Astrocyte of the cerebellum (primary cell): ENCODE measurements around the gene BRF1.
"Not testable (repeated sequence)": the region's sequence is repeated elsewhere in the genome, so short reads cannot be mapped to it uniquely, and the experiment has no call there.

Experiments
- DNase-seq: peaks from one replicate; pipeline ENCODE4 v3.0.0-alpha.2; 2011; ENCODE audit warnings: low read depth
- H3K4me3 ChIP-seq: 2 replicates; pipeline ENCODE4 v1.5.1; 2011; ENCODE audit warnings: mild to moderate bottlenecking, low read depth, low read length, moderate library complexity
- CTCF ChIP-seq: IDR thresholded peaks from 2 replicates; pipeline ENCODE4 v1.5.1; 2012; ENCODE audit warnings: low read length, low read depth, moderate library complexity, mild to moderate bottlenecking; ENCODE audit errors: missing control alignments
- in situ Hi-C: cut with HindIII; loops from 2 replicates; pipeline ENCODE4 v1.10.0; 2017; ENCODE audit warnings: low sequenced_read_pairs

BRF1 gene

DNA sequence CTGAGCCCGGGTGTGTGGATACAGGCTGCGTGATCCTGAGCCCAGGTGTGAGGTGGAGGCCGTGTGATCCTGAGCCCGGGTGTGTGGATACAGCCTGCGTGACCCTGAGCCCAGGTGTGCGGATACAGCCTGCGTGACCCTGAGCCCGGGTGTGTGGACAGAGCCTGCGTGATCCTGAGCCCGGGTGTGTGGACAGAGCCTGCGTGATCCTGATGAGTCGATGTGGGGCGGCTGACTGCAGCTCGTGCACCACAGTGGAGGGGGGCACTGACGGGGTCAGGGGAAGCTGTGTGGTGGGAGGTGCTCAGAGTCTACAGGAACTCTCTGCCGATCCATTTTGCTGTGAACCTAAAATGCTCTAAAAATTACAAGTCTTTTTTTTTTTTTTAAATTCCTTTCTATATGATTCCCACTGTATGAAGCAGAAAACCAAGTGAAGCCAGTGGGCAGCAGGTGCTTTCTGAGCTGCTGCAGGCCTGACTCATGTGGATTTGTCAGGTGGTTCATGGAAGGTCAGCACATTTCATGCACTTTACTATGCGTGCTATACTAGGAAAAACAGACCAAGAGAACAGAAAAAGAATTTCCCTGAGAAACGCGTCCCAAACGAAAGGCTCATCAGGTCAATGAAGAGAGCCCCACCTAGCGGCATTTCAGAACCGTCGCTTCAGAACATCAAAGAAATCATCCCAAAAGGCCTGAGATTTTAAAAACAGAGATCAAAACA lies 19.3 kb downstream of the BRF1 start:
- in situ Hi-C loops: loop anchor here (25.0 kb wide), 1 partner anchor 94 kb away; the partner anchor contains the start of gene NUDT14
- peak; percentile 60 for DNase-seq
- peak; percentile 84 for TF ChIP-seq CTCF
- H3K4me3 ChIP-seq: no peak overlapping the region

GRCh38 chr14:105280525-105280924 lies 20.3 kb downstream of the BRF1 start:
- in situ Hi-C loops: loop anchor here (25.0 kb wide), 1 partner anchor 93 kb away; the partner anchor contains the start of gene NUDT14
- TF ChIP-seq CTCF: no peak
- no peak overlapping the region for H3K4me3 ChIP-seq
- no peak for DNase-seq

DNA sequence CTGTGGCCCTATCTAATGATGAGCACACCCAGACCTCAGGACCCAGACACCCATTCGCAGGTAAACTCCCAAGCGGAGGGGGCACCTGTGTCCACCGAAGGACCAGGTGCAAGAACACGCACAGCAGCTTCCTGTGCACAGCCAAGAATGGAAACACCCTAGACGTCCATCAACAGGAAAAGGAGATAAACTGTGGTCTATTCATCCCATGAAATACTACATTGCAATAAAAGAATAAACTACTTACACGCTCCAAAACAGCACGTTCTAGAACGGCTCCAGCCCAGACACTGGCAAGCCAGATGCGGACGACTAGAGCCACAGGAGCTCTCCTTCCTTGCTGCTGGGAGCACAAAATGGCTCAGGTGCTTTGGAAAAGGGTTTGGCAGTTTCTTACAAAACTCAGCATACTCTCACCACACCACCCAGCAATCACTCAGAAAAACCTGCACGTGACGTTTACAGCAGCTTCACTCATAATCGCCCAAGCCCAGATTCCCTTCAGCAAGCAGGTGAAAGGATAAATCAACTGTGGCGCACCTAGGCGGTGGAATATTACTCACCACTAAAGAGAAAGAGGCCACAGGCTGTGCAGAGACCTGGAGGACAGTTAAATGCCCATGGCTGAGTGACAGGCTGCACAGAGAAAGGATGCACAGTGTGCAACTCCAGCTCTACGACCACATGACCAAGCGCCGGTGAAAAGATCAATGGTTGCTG lies 21.0 kb downstream of the BRF1 start:
- no peak for TF ChIP-seq CTCF
- in situ Hi-C loops: loop anchor here (25.0 kb wide), 1 partner anchor 93 kb away; the partner anchor contains the start of gene NUDT14
- DNase-seq: no peak
- H3K4me3 ChIP-seq: no peak overlapping the region

- not testable (repeated sequence) for H3K4me3 ChIP-seq, DNase-seq
- in situ Hi-C loops: loop anchor here (25.0 kb wide), 1 partner anchor 90 kb away; the partner anchor contains the start of gene NUDT14
These were observed 23.4 kb downstream of the BRF1 start for GRCh38 chr14:105277448-105277847.

- TF ChIP-seq CTCF: no peak
- in situ Hi-C loops: loop anchor here (25.0 kb wide), 1 partner anchor 88 kb away; the partner anchor contains the start of gene NUDT14
- H3K4me3 ChIP-seq: no peak overlapping the region
- no peak for DNase-seq
These were observed 25.4 kb downstream of the BRF1 start for GRCh38 chr14:105275267-105275946.

- H3K4me3 ChIP-seq: no peak overlapping the region
- in situ Hi-C loops: loop anchor here (25.0 kb wide), 1 partner anchor 87 kb away; the partner anchor contains the start of gene NUDT14
- no peak for DNase-seq
- no peak for TF ChIP-seq CTCF
These were observed 26.2 kb downstream of the BRF1 start for GRCh38 chr14:105274637-105275036.
